DLD1 (cell line): ENCODE results near the gene ACAD8.
"Not testable (repeated sequence)": the region's sequence is repeated elsewhere in the genome, so short reads cannot be mapped to it uniquely, and the experiment has no call there.

Experiments
- in situ Hi-C: cut with HindIII; loops from 2 replicates; pipeline ENCODE4 v1.10.0; 2017; ENCODE audit warnings: low sequenced_read_pairs

The ACAD8 gene

DNA sequence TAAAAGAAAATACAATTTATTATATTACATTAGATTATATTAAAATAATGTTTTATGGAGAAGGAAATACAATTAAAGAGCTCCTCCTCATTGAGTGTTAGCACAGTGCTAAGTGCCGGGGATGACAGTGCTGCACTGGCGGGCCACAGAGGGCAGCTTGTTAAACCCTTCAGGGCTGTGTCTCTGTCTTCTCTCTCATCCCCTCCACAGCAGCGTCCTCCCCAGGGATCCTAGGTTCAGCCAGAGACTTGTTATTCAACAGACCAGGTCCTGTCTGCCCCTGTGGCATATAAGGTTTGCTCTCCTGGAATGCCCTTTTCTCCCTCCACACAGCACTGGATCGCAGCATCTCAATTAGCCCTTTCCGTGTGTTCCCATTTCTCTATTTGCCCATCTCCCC, 14.4 kb upstream of the ACAD8 start:
- in situ Hi-C loops: no loop called here

DNA sequence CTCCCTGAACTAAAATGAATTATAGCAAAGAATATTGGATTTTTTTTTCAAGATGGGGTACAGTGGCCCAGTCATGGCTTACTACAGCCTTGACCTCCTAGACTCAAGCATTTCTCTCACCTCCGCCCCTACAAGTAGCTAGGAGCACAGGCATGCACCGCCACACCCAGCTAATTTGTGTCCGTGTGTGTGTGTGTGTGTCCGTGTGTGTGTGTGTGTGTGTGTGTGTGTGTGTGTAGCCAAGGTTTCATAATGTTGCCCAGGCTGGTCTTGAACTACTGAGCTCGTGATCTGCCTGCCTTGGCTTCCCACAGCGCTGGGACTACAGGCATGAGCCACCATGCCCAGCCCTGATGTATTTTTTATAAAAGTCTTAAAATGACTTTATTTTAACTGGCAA, 12.8 kb upstream of the ACAD8 start:
- in situ Hi-C loops: no loop called here

DNA sequence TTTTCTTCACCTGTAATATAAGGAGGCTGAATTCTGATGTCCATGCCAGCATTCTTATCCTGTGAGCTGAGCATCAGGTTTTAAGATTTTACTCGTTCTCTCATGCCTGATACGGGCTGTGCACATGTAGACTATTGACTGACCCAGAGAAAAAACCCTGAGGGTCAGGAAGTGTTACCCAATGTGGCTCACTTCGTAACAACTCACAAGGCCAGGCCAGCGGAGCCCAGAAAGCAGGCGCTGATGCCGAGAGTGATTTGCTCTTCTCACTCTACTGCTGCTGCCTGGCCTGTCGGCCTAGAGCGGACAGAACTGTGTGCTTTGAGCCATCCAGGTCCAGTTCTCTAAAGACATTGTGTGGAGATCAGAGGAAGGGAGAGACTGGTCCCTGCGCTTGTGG, 11.0 kb upstream of the ACAD8 start:
- in situ Hi-C loops: no loop called here

DNA sequence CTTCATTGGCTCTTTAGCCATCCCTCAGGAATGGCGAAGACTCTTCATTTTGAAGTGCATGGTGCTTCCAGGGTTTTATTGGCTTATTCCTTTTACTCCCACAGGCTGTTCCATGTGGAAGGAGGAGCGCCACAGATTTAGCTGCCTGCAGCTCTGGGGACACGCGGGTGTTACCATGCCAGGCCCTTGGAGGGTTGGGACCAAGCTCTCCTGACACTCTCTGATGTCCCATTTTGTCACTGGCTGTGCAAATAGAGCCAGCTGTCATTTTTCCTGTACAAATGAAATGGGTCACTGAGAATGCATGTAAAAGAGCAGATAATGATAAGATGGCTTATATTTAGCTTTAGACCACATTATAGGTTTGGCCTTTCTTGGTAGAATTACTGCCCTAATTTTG, 9.5 kb upstream of the ACAD8 start:
- in situ Hi-C loops: no loop called here

DNA sequence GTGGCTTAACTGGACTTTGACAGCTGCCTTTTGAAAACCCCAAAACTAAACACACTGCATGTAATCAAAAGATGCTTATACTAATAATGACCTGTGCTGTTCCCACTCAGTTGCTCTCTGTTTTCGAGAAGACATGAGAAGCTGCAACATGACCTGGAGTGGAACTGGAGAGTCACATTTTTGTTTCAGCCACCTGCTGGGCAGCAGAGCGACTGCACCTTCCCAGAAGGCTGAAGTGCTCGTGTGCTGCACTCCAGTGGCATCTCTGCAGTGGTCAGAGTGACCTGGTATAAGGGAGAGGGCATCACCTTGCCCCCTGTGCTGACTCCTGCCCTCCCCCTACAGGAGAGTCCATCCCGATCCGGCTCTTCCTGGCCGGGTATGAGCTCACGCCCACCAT, 8.8 kb upstream of the ACAD8 start:
- in situ Hi-C loops: no loop called here

DNA sequence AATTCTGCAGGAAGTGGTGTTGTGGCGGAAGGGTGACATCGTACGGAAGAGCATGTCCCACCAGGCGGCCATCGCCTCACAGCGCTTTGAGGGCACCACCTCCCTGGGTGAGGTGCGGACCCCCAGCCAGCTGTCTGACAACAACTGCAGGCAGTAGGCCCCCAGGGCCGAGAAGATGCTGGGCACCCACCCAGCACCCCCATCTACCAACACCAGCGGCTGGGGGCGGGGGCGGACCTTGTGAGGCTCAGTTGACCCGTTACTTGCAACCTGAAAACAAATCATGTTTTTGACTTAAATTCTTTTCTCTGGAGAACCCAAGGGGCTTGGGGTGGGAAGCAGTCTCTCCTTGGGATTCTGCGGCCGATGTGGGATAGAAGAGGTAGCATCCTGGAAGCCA, 7.9 kb upstream of the ACAD8 start:
- in situ Hi-C loops: no loop called here

DNA sequence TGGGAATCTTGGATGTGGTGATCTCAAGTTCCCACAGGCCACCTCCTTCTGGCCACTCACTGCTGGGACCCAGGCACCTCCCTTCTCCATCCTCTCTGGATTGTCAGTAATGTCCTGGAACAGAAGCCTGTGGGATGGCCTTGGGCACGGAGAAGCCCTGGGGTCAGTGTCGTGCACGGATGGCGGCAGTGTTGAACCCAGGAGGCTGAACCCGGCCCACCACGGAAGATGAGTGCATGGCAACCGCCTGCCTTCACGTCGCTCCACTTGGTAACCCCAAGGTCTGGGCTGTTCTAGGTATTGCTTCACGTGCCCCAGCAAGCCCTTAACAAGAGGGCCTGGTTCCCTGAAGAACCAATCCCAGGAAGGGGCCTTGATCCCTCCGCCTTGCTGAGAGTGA, 7.3 kb upstream of the ACAD8 start:
- in situ Hi-C loops: no loop called here

DNA sequence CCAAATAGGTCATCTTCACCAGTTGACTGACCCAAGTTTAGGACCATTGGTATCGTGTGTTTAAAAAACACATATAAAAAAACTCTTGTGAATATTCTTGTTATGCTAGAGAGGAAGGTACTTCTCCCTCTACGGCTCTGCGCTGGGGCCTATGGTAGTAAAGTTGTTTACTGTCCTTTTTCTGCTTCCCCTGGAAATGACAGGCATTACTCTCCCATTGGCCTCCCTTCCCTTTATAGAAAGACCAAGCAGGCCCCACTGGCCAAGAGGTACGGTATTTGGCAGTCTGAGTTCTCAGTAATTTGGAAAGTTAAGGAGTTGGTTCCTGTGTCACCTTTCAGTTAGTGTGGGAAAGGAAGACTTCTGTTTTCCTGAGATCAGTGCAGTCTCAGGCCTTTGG, 6.7 kb upstream of the ACAD8 start:
- in situ Hi-C loops: no loop called here

DNA sequence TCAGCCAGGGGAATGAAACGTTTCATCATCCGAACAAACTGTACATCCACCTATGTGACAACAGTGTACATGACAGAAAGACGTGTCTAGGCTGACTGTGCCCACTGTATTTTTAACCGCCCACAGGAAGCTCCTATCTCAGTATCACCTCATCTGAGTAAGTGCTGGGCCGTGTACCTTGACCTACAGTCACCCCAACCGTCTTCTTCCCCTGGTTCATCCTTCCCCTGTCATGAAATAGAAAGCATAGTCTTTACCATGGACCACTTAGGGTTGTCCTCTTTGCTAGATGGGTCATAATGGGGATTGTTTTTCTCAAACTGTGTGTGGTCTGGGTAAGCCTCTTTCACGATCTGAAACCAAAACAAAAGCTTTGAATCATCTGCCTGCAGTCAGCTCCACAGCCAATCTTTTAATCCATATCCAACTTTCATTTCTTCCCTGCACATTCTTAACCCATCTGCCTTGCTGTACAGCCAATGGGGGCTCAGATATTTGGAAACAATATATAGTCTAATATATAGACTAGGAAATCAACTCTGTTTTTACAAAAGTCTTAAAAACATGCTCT, 4.4 kb upstream of the ACAD8 start:
- in situ Hi-C loops: no loop called here

DNA sequence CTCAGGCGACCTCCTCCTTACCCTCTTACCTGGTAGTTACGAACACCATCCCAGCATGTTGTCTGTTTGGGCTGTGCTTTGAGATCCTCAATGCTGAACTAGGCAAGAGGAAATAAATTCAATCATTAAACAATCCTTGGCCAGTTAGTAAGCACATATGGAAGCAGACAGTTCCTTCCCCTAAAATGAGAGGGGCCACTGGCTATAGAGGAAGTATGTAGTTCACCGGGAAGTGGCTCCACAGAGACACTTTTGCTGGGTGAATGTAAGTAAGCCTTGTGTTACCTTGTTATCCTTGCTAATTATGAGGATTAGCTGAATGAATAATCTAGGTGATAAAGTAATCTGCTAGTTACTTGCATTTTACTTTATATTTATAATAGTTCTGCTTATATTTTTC, 3.1 kb upstream of the ACAD8 start:
- in situ Hi-C loops: no loop called here

DNA sequence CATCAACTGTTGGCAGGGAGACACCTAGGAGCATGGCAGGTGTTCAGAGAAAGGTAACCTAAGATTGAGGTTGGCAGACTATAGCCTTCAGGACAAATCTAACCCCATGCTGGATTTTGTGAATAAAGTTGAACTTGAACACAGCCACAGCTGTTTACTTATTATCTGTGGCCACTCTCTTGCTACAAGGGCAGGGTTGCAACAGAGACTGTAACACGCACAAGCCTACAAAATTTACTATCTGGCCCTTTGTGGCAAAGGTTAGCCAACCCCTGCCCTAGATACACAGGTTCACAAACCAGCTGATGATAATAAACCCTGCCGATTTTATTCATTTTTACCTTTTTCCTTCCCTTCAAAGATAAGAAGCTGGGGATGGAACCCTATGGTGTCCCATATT, 2.7 kb upstream of the ACAD8 start:
- in situ Hi-C loops: no loop called here

DNA sequence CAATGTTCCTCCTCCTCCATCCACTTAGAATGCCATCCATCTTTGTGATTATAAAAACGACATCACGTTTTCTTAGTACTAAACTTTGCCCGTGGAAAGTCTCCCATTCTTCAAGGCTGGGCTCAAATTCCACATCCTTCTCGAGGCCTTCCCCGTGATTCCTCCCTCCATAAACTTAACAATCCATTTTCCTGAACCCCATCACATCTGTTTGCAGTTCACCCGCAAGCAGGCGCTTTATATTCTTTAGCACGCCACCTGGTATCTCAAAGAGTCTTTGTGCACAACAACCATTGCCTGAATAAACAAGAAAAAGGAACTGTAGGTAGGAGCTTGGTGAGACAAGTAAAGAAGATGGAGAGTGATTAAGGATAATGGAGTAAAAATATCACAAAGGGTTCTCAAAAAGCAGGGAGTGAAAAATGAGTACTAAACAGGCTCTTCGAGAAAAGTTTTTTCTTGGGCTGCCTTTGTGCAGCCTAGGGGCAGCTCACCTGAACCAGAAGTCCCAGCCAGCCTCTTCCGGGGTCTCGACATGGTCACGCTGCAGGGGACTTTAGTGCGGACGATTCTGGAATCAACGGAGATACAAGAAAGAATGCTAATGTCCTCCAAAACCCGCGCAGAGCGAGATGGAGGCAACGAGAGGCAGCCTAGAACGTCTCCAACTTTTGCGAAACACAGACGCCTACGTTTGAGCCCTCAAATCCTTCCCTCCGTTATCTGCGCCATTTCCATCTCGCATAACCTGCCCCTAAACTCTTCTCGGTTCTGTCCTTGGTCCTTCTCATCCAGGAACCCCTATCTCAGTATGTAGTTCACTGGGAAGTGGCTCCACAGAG, 801 bp upstream of the ACAD8 start:
- in situ Hi-C loops: no loop called here

DNA sequence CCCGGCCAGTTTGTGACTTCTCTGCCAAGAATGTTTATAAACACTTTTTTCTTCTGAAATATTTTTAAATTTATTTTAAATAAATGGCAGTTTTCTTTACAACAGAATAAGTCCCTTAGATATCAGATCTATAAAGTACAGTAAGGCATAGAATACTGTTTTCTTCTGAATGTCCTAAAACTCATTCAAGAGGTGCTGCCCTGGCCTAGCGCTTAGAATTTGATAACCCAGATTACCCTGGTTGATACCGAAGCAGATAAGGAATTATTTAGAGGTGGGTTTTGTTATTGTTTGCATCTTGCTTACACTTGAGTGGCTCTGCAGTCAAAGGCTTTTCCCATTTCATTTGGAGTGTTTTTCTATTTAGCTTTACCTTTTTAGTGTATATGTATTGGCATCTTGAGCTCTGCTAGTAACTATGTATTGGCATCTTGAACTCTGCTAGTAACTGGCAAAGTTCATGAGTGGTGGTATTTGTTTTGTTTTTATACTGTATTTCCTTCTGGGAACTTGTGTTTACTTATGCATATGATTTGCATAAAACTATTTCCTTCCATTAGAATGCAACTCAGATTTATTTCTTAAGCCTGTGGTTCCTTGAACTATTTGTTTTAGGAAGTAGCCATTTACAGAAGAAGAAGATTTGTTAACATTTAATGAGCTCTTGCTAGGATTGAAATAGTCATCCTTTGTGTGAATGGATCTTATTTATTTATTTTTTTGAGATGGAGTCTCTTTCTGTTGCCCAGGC, 1.2 kb downstream of the ACAD8 start:
- in situ Hi-C loops: no loop called here

DNA sequence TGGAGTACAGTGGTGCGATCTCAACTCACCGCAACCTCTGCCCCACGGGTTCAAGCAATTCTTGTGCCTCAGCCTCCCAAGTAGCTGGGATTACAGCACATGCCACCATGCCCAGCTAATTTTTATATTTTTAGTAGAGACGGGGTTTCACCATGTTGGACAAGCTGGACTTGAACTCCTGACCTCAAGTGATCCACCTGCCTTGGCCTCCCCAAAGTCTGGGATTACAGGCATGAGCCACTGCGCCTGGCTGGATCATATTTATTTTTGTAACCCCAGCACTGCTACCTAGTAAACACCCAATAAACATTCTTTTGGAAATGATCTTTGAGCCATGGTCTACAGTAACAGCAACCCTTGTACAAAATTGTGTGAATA, 1.8 kb downstream of the ACAD8 start:
- in situ Hi-C loops: not testable (repeated sequence)

DNA sequence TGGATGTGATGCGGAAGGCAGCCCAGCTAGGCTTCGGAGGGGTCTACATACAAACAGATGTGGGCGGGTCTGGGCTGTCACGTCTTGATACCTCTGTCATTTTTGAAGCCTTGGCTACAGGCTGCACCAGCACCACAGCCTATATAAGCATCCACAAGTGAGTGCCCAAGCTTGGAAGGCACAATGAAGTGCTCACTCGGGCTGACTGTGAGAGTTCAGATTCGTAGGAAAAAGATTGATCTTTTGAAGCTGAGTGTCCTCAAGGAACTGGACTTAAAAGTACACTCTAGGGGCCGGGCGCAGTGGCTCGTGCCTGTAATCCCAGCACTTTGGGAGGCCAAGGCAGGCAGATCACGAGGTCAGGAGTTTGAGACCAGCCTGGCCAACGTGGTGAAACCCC, 3.7 kb downstream of the ACAD8 start:
- in situ Hi-C loops: no loop called here

DNA sequence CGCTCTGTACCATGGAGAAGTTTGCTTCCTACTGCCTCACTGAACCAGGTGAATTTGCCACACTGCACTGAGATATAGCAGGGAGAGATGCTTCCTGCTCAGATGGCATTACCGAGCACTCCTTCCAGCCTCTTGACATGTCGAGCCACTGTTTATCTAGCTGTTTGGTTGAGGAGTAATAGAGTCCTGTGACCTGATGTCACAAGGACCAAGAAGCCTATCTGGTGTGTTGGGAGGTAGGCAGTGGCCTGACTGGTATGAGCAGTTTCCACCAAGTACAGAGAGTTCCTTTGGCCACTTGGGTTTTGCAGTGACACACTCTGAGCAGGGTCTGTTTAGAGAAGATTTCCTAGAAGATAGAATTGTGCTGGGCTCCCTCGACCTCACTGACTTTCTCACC, 5.2 kb downstream of the ACAD8 start:
- in situ Hi-C loops: no loop called here

DNA sequence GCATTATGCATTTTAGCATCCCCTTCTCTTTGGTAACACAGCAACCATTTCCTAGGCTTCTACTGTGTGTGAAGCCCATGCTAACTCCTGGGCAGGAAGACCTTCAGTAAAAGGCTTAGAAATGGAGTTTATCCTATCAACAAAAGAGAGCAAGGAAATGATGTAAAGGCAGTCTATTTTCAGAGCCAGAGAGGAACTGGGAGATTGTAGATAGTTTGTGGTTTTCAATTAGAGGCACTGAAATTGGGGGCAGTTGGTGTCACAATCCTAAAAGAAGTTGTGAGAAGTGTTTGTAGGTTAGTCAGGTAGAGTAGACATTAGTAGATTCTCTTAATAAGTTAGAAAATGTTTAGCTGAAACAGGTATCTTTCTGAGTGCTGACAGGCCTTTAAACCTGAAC, 7.1 kb downstream of the ACAD8 start:
- in situ Hi-C loops: no loop called here

DNA sequence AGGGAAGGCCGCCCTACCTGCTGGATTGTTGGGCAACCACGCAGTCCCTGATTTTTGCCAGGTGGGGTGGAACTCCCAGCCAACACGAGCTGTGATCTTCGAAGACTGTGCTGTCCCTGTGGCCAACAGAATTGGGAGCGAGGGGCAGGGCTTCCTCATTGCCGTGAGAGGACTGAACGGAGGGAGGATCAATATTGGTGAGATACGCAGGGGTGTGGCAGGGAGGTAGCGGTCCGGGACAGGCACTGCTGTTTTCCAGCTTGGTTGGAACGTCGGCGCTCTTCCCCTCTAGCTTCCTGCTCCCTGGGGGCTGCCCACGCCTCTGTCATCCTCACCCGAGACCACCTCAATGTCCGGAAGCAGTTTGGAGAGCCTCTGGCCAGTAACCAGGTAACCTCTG, 7.6 kb downstream of the ACAD8 start:
- in situ Hi-C loops: no loop called here

DNA sequence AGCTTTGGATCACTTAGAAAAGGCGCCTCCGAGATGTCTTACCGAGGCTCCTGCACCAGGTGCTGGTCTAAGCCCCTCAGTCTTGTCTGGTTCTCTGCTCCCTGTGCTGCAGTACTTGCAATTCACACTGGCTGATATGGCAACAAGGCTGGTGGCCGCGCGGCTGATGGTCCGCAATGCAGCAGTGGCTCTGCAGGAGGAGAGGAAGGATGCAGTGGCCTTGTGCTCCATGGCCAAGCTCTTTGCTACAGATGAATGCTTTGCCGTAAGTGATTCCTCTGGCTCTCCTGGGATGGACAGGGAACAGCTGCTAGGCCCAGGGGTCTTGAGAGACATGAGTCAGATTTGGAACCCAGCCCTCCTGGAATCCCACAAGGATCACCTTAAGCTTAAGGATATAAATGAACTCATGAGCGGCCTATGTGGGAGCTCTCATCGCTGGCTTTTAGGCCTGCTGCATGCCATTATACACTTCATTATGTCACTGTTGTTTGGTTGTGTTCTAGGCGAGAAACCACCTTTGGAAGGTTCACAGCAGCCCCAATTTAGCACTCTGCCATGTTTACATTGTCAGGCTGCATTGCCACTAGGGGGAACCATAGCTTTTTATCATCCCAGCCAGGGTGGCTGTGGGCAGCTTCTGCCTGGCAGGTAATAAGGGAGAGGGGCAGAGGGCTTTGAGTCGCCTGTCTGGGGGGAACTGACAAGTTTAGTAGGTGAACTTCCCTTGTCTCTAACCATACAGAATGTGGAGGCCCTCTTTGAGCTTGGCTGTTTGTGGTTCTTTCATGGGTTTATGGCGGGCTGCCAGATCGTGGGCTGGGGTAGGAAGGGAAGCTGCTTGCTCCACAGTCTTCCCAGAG, 8.5 kb downstream of the ACAD8 start:
- in situ Hi-C loops: no loop called here

DNA sequence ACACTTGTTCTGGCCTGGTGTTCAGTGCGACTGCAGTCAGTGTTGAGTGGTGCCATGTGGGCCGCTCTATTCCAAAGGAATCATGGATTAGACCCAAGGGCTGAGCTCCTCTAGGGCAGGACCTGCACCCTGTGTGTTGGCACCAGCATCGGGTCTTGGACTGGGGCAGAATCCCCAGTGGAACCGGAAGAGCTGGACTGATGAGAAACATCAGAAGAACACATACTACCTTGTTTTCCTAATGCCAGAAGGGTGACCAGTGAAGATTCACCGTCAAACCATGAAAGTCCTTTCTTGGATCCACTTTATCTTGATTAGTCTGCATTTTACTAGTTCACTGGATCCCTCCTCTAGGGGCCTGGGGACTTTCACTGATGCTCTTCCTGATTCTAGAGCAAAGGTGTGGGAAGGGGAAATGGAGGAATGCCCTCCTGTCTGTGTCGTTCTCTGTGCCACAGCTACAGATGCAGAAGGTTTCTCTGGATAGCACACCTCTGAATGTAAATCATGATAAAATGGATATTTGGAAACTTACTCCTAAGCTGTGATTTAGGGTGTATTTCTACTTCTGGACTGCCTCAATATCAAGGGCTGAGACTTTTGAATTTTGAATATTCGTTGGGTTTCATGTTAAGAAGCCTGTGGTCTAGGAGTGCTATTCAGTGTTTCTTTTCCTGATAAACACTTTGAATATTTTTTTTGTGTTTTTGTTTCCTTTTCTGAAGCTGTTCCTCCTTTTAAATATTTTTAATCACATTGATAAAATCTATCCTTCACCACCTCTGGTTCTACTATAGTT, 11.8 kb downstream of the ACAD8 start:
- in situ Hi-C loops: no loop called here
